ENCODE results near the gene CMTM8. TPM values are rescaled to one million over a fixed set of nuclear protein-coding genes. Genes with fewer than 3 reads are reported as not detected.

Gene CMTM8
- total RNA-seq, 2 experiments from 2014 or later, result 5.7 to 6.2 TPM

GRCh38 chr3:32239307-32240158 is 1.1 kb downstream of the CMTM8 start:
- CTCF ChIA-PET, result interaction anchor here (0.6 to 2.3 kb wide), 22 partner anchors 8 to 620 kb away, joined by 3 to 15 read pairs (median 4); no protein-coding TSS in a partner anchor
- DNase-seq, result no peak
- POLR2A ChIA-PET, result interaction anchor here (0.6 to 2.6 kb wide), 6 partner anchors 21 to 244 kb away, joined by 3 to 14 read pairs (median 4); no protein-coding TSS in a partner anchor
- Mint-ChIP-seq H3K27me3 (peaks cover 31% of the 10 kb centered on the region), H3K9me3 (peaks cover 3% of the 10 kb centered on the region), H3K4me1 (peaks cover 25% of the 10 kb centered on the region), H3K27ac (no peak overlapping the region), H3K36me3 (ENCODE audit: low read depth) (peaks cover 3% of the 10 kb centered on the region), H3K4me3 (peak overlapping the region; percentile 79)

GRCh38 chr3:32240159-32240545 is 1.7 kb downstream of the CMTM8 start:
- peaks cover 31% of the 10 kb centered on the region for H3K27me3 Mint-ChIP-seq
- POLR2A ChIA-PET, result interaction anchor here (0.6 to 2.6 kb wide), 3 partner anchors 21 to 48 kb away, joined by 3 to 14 read pairs (median 4); no protein-coding TSS in a partner anchor
- H3K36me3 Mint-ChIP-seq (ENCODE audit: low read depth), result peaks cover 3% of the 10 kb centered on the region
- DNase-seq, result peak; percentile 31
- peaks cover 31% of the 10 kb centered on the region for H3K4me1 Mint-ChIP-seq
- peaks cover 3% of the 10 kb centered on the region for H3K9me3 Mint-ChIP-seq
- CTCF ChIA-PET, result interaction anchor here (0.6 to 2.3 kb wide), 21 partner anchors 8 to 620 kb away, joined by 3 to 15 read pairs (median 4); no protein-coding TSS in a partner anchor
- no peak overlapping the region for H3K27ac Mint-ChIP-seq
- peak overlapping the region; percentile 79 for H3K4me3 Mint-ChIP-seq

- Mint-ChIP-seq H3K4me1 (peaks cover 36% of the 10 kb centered on the region), H3K4me3 (no peak overlapping the region), H3K27ac (no peak overlapping the region), H3K9me3 (peaks cover 3% of the 10 kb centered on the region), H3K27me3 (peaks cover 26% of the 10 kb centered on the region), H3K36me3 (ENCODE audit: low read depth) (peaks cover 3% of the 10 kb centered on the region)
- POLR2A ChIA-PET, result no interaction called here
- no peak for DNase-seq
- CTCF ChIA-PET, result interaction anchor here (1.1 to 2.3 kb wide), 5 partner anchors 14 to 134 kb away, joined by 3 to 15 read pairs (median 7); no protein-coding TSS in a partner anchor
Observed at GRCh38 chr3:32241100-32241499, 2.6 kb downstream of the CMTM8 start.

- no peak overlapping the region for H3K4me3 Mint-ChIP-seq
Observed at GRCh38 chr3:32243519-32243918, 5.0 kb downstream of the CMTM8 start.

GRCh38 chr3:32245200-32245599 is 6.7 kb downstream of the CMTM8 start:
- peaks cover 33% of the 10 kb centered on the region for H3K4me1 Mint-ChIP-seq
- H3K36me3 Mint-ChIP-seq (ENCODE audit: low read depth), result peaks cover 3% of the 10 kb centered on the region
- CTCF ChIA-PET, result no interaction called here
- no peaks in the 10 kb centered on the region for H3K9me3 Mint-ChIP-seq
- H3K4me3 Mint-ChIP-seq, result no peak overlapping the region
- DNase-seq, result no peak
- POLR2A ChIA-PET, result interaction anchor here (0.9 kb wide), 1 partner anchor 12 kb away, joined by 3 read pairs; no protein-coding TSS in a partner anchor
- H3K27me3 Mint-ChIP-seq, result peaks cover 2% of the 10 kb centered on the region
- peak overlapping the region; percentile 52 for H3K27ac Mint-ChIP-seq

More at GRCh38 chr3:32243519-32243918, 5.0 kb downstream of the CMTM8 start:
- H3K27me3 Mint-ChIP-seq, result peaks cover 9% of the 10 kb centered on the region
- POLR2A ChIA-PET, result no interaction called here
- no peak overlapping the region for H3K27ac Mint-ChIP-seq
- CTCF ChIA-PET, result interaction anchor here (0.9 kb wide), 1 partner anchor 10 kb away, joined by 3 read pairs; no protein-coding TSS in a partner anchor
- H3K9me3 Mint-ChIP-seq, result no peaks in the 10 kb centered on the region
- no peak for DNase-seq
- H3K36me3 Mint-ChIP-seq (ENCODE audit: low read depth), result peaks cover 3% of the 10 kb centered on the region
- H3K4me1 Mint-ChIP-seq, result peaks cover 37% of the 10 kb centered on the region

- CTCF ChIA-PET, result interaction anchor here (1.1 kb wide), 1 partner anchor 51 kb away, joined by 3 read pairs; no protein-coding TSS in a partner anchor
- Mint-ChIP-seq H3K4me1 (peaks cover 27% of the 10 kb centered on the region), H3K4me3 (no peak overlapping the region), H3K9me3 (no peaks in the 10 kb centered on the region), H3K27me3 (peaks cover 2% of the 10 kb centered on the region), H3K27ac (no peak overlapping the region), H3K36me3 (ENCODE audit: low read depth) (peaks cover 3% of the 10 kb centered on the region)
- POLR2A ChIA-PET, result no interaction called here
- DNase-seq, result no peak
Observed at GRCh38 chr3:32246079-32246675, 7.7 kb downstream of the CMTM8 start.

GRCh38 chr3:32249184-32249782 is 10.8 kb downstream of the CMTM8 start:
- Mint-ChIP-seq H3K4me1 (peaks cover 26% of the 10 kb centered on the region), H3K36me3 (ENCODE audit: low read depth) (peaks cover 9% of the 10 kb centered on the region), H3K9me3 (peaks cover 4% of the 10 kb centered on the region), H3K4me3 (no peak overlapping the region), H3K27me3 (peaks cover 2% of the 10 kb centered on the region), H3K27ac (no peak overlapping the region)
- DNase-seq, result no peak
- ChIA-PET CTCF (interaction anchor here (0.7 to 2.2 kb wide), 2 partner anchors 9 to 250 kb away, joined by 3 to 8 read pairs; no protein-coding TSS in a partner anchor), POLR2A (no interaction called here)

GRCh38 chr3:32254268-32254667 is 15.8 kb downstream of the CMTM8 start:
- H3K4me1 Mint-ChIP-seq, result peaks cover 24% of the 10 kb centered on the region
- POLR2A ChIA-PET, result no interaction called here
- H3K9me3 Mint-ChIP-seq, result peaks cover 9% of the 10 kb centered on the region

GRCh38 chr3:32255345-32255744 is 16.9 kb downstream of the CMTM8 start:
- H3K4me3 Mint-ChIP-seq, result no peak overlapping the region
- ChIA-PET POLR2A (no interaction called here), CTCF (interaction anchor here (2.3 kb wide), 1 partner anchor 15 kb away, joined by 7 read pairs; no protein-coding TSS in a partner anchor)
- H3K27ac Mint-ChIP-seq, result no peak overlapping the region
- H3K4me1 Mint-ChIP-seq, result peaks cover 18% of the 10 kb centered on the region
- no peak for DNase-seq
- peaks cover 13% of the 10 kb centered on the region for H3K36me3 Mint-ChIP-seq (ENCODE audit: low read depth)
- no peaks in the 10 kb centered on the region for H3K27me3 Mint-ChIP-seq
- H3K9me3 Mint-ChIP-seq, result peaks cover 9% of the 10 kb centered on the region

More at GRCh38 chr3:32254268-32254667, 15.8 kb downstream of the CMTM8 start:
- Mint-ChIP-seq H3K4me3 (no peak overlapping the region), H3K36me3 (ENCODE audit: low read depth) (peaks cover 13% of the 10 kb centered on the region), H3K27ac (no peak overlapping the region), H3K27me3 (no peaks in the 10 kb centered on the region)
- no peak for DNase-seq
- CTCF ChIA-PET, result interaction anchor here (0.9 to 2.3 kb wide), 2 partner anchors 14 to 29 kb away, joined by 3 to 7 read pairs; no protein-coding TSS in a partner anchor

GRCh38 chr3:32256206-32256605 is 17.7 kb downstream of the CMTM8 start:
- CTCF ChIA-PET, result interaction anchor here (2.3 kb wide), 1 partner anchor 16 kb away, joined by 7 read pairs; no protein-coding TSS in a partner anchor
- H3K27me3 Mint-ChIP-seq, result no peaks in the 10 kb centered on the region

GRCh38 chr3:32257042-32257441 is 18.6 kb downstream of the CMTM8 start:
- H3K36me3 Mint-ChIP-seq (ENCODE audit: low read depth), result peaks cover 11% of the 10 kb centered on the region
- peaks cover 18% of the 10 kb centered on the region for H3K4me1 Mint-ChIP-seq
- ChIA-PET POLR2A (interaction anchor here (1.1 kb wide), 1 partner anchor 12 kb away, joined by 3 read pairs; no protein-coding TSS in a partner anchor), CTCF (interaction anchor here (1.8 kb wide), 1 partner anchor 17 kb away, joined by 6 read pairs; no protein-coding TSS in a partner anchor)
- H3K27ac Mint-ChIP-seq, result no peak overlapping the region
- no peak for DNase-seq
- no peak overlapping the region for H3K4me3 Mint-ChIP-seq
- H3K27me3 Mint-ChIP-seq, result no peaks in the 10 kb centered on the region
- peaks cover 9% of the 10 kb centered on the region for H3K9me3 Mint-ChIP-seq

More at GRCh38 chr3:32256206-32256605, 17.7 kb downstream of the CMTM8 start:
- Mint-ChIP-seq H3K9me3 (peaks cover 9% of the 10 kb centered on the region), H3K4me1 (peaks cover 18% of the 10 kb centered on the region), H3K36me3 (ENCODE audit: low read depth) (peaks cover 13% of the 10 kb centered on the region), H3K4me3 (no peak overlapping the region), H3K27ac (no peak overlapping the region)
- DNase-seq, result no peak
- POLR2A ChIA-PET, result no interaction called here

- Mint-ChIP-seq H3K9me3 (peaks cover 7% of the 10 kb centered on the region), H3K27ac (no peak overlapping the region), H3K4me1 (peaks cover 18% of the 10 kb centered on the region), H3K27me3 (no peaks in the 10 kb centered on the region), H3K36me3 (ENCODE audit: low read depth) (peaks cover 9% of the 10 kb centered on the region), H3K4me3 (no peak overlapping the region)
- no peak for DNase-seq
- ChIA-PET CTCF (interaction anchor here (0.9 to 1.8 kb wide), 3 partner anchors 18 to 38 kb away, joined by 3 to 6 read pairs (median 4); no protein-coding TSS in a partner anchor), POLR2A (interaction anchor here (1.1 kb wide), 2 partner anchors 11 to 13 kb away, joined by 3 read pairs; no protein-coding TSS in a partner anchor)
Observed at GRCh38 chr3:32257641-32258438, 19.4 kb downstream of the CMTM8 start.
